ENCODE data around the gene COX5A. TPM values are rescaled to one million over a fixed set of nuclear protein-coding genes. Genes with fewer than 3 reads are reported as not detected.
A peak's percentile ranks its signal among the peaks of the same experiment; 100 is the strongest.

COX5A gene
- total and polyA plus RNA-seq, 12 donors: 60.9 to 330 (median 153) TPM

- intact Hi-C loops (cut with DNase I): no loop called here
- Histone ChIP-seq H3K9me3 (replicated peaks in 1 of 3) (no peaks in the 10 kb centered on the region), H3K27me3 (no peaks in the 10 kb centered on the region), H3K4me3 (no peak overlapping the region), H3K27ac (no peak overlapping the region), H3K36me3 (replicated peaks in 1 of 2) (no peaks in the 10 kb centered on the region), H3K4me1 (replicated peaks in 1 of 2) (peaks cover 9 to 16% of the 10 kb centered on the region in 2 donors)
- TF ChIP-seq POLR2A (IDR thresholded peaks at IDR 0.05) (no peak), CTCF (IDR thresholded peaks at IDR 0.05) (no peak)
- WGBS, 4 donors: 76 to 89% (median 86%) methylated on average over 4 of the region's 4 CpGs
- no peak for DNase-seq
These were observed 53.2 kb downstream of the COX5A start for GRCh38 chr15:74884428-74885223.

GRCh38 chr15:74882528-74882927 lies 55.3 kb downstream of the COX5A start:
- TF ChIP-seq CTCF (IDR thresholded peaks at IDR 0.05) (no peak), POLR2A (IDR thresholded peaks at IDR 0.05) (no peak)
- WGBS, 4 donors: 90 to 96% (median 93%) methylated on average over 6 of the region's 6 CpGs
- Histone ChIP-seq H3K4me3 (no peak overlapping the region), H3K9me3 (replicated peaks in 1 of 3) (no peaks in the 10 kb centered on the region), H3K27ac (no peak overlapping the region), H3K4me1 (replicated peaks in 1 of 2) (peaks cover 0 to 5% of the 10 kb centered on the region in 2 donors), H3K36me3 (replicated peaks in 1 of 2) (no peaks in the 10 kb centered on the region), H3K27me3 (no peaks in the 10 kb centered on the region)
- intact Hi-C loops (cut with DNase I): no loop called here
- no peak for DNase-seq

GRCh38 chr15:74878273-74878672 lies 59.6 kb downstream of the COX5A start:
- DNase-seq: no peak
- intact Hi-C loops (cut with DNase I): no loop called here
- H3K36me3 ChIP-seq (replicated peaks in 1 of 2): no peaks in the 10 kb centered on the region
- no peak overlapping the region for H3K27ac ChIP-seq
- WGBS, 4 donors: 72 to 91% (median 84%) methylated on average over 4 of the region's 4 CpGs
- H3K9me3 ChIP-seq (replicated peaks in 1 of 3): no peaks in the 10 kb centered on the region
- H3K4me1 ChIP-seq (replicated peaks in 1 of 2): peaks cover 0 to 4% of the 10 kb centered on the region in 2 donors
- no peak overlapping the region for H3K4me3 ChIP-seq
- H3K27me3 ChIP-seq: no peaks in the 10 kb centered on the region
- TF ChIP-seq POLR2A (IDR thresholded peaks at IDR 0.05): no peak
- no peak for TF ChIP-seq CTCF (IDR thresholded peaks at IDR 0.05)

GRCh38 chr15:74873756-74874424 lies 64.0 kb downstream of the COX5A start:
- Histone ChIP-seq H3K4me1 (replicated peaks in 1 of 2) (peaks cover 31 to 40% of the 10 kb centered on the region in 2 donors), H3K4me3 (peak overlapping the region in 2 of 4 donors; percentile 80), H3K27ac (peak overlapping the region in 4 of 5 donors; percentile 88 to 98 (median 90)), H3K9me3 (replicated peaks in 1 of 3) (no peaks in the 10 kb centered on the region), H3K36me3 (replicated peaks in 1 of 2) (no peaks in the 10 kb centered on the region), H3K27me3 (no peaks in the 10 kb centered on the region)
- intact Hi-C loops (cut with DNase I): no loop called here
- peak in 3 of 6 experiments; percentile 5 to 12 (median 12) for TF ChIP-seq CTCF (IDR thresholded peaks at IDR 0.05)
- no peak for TF ChIP-seq POLR2A (IDR thresholded peaks at IDR 0.05)
- DNase-seq: peak in 4 of 7 donors; percentile 36 to 70 (median 43)
- WGBS, 4 donors: 29 to 74% (median 35%) methylated on average over 3 to 16 of the region's 16 CpGs
